ENCODE measurements around the gene IRGQ.

DNA sequence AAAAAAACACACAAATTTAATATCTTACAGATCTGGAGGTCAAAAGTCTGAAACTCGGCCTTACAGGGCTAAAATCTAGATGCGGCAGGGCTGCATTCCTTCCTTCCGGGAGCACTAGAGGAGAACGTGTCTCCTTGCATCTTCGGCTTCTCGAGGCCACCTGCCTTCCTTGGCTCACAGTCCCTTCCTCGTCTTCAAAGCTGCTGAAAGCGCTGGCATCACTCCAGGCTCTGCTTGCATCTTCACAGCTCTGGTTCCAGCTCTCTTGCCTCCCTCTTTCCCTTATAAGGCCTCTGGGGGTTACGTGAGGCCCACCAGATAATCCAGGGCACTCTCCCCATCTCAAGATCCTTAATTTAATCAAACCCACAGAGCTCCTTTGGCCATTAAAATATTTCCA is 31.1 kb downstream of the IRGQ start:
- TF ChIP-seq, protein P1, sequence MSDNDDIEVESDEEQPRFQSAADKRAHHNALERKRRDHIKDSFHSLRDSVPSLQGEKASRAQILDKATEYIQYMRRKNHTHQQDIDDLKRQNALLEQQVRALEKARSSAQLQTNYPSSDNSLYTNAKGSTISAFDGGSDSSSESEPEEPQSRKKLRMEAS (CRISPR knock-in tag; IDR thresholded peaks at IDR 0.05): no peak
- TF ChIP-seq, protein P2, sequence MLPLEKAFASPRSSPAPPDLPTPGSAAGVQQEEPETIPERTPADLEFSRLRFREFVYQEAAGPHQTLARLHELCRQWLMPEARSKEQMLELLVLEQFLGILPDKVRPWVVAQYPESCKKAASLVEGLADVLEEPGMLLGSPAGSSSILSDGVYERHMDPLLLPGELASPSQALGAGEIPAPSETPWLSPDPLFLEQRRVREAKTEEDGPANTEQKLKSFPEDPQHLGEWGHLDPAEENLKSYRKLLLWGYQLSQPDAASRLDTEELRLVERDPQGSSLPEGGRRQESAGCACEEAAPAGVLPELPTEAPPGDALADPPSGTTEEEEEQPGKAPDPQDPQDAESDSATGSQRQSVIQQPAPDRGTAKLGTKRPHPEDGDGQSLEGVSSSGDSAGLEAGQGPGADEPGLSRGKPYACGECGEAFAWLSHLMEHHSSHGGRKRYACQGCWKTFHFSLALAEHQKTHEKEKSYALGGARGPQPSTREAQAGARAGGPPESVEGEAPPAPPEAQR (CRISPR knock-in tag; IDR thresholded peaks at IDR 0.05): no peak

All from WTC11 (cell line).